Right cardiac atrium (tissue), 5 donors: ENCODE data around the gene OTUD3. TPM values are rescaled to one million over a fixed set of nuclear protein-coding genes. Genes with fewer than 3 reads are reported as not detected.

Experiments
- ATAC-seq, 2 donors: fragments of 200-7000 bp; cut with Tn5 transposase; one replicate each; pipeline versions ENCODE4 v1.8.0 to v1.9.1; 2020; ENCODE audit warnings: moderate library complexity in 2 of 2, mild to moderate bottlenecking in 1 of 2
- DNase-seq, 3 donors: peaks; one replicate each; pipeline ENCODE4 v3.0.0-alpha.2; 2020
- H3K27ac ChIP-seq: one replicate; pipeline ENCODE4 v1.5.1; 2013; ENCODE audit warnings: mild to moderate bottlenecking, low read length, control low read depth, moderate library complexity
- H3K27me3 ChIP-seq: one replicate; pipeline ENCODE4 v1.6.1; 2013; ENCODE audit not compliant: control insufficient read depth, insufficient read depth
- H3K4me1 ChIP-seq: one replicate; pipeline ENCODE4 v1.6.1; 2013; ENCODE audit warnings: low read length; ENCODE audit not compliant: control insufficient read depth, insufficient read depth
- H3K4me3 ChIP-seq: one replicate; pipeline ENCODE4 v1.5.1; 2013; ENCODE audit warnings: low read length, control low read depth
- H3K9me3 ChIP-seq: one replicate; pipeline ENCODE4 v1.6.1; 2013; ENCODE audit warnings: low read length; ENCODE audit not compliant: control insufficient read depth
- WGBS: extraction: QIAGEN DNeasy Blood & Tissue Kit; methylation state at CpG from one replicate; pipeline ENCODE4 v1.1.7; 2013; 5-methylcytosine and 5-hydroxymethylcytosine counted together
- intact Hi-C, 4 donors: fragments of 100-400 bp; cut with DNase I; formaldehyde crosslinking; loops; one replicate each; pipeline versions ENCODE4 v1.11.0 to v1.14.0; 2022 to 2023
- polyA plus RNA-seq: library from polyadenylated mRNA; stranded (reverse); fragments of 200-250 nt; gene quantifications from one replicate; pipeline ENCODE4 v1.2.3, GENCODE V29; 2013
- total RNA-seq, 4 donors: library from RNA; stranded (reverse); fragmentation: NEBNext Ultra II Directional; extraction: Animal tissue kit (Norgen Biotek cat#: 25700); gene quantifications; one replicate each; pipeline ENCODE4 v1.2.1, GENCODE V29; 2021
- donor health status: healthy with polysubstance abuse.
- donor health status: DM: no; HTN: yes; CAD: no.
- donor health status: DM: no; HTN: no; CAD: no.
- donor health status: DM: no; HTN: yes; CAD: no; lungs with severe emphysema.
- donor health status: DM: yes; HTN: yes; CAD: no.

OTUD3 gene
- total and polyA plus RNA-seq, 5 donors = 2.8 to 6.2 (median 4.9) TPM

DNA sequence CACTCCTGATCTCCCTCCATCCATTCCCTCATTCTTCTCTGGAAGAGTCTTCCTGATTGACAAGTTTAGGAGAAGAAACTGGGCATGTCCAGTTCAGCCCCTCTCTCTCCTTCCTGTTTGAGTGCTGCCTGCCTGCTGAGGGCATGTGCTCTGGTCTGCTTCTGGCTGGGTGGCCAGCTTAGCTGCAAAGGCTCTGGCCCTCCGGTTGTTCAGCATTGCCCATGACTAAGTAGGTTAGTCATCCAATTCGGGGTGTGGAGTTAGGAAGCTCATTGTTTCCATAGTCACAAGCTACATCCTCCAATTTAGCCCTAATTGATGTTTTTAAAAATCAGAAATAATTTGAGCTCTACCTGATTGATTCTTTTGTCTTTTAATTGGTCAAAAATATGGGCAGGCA, 66.8 kb downstream of the OTUD3 start:
- Histone ChIP-seq H3K4me1 (no peaks in the 10 kb centered on the region), H3K9me3 (no peaks in the 10 kb centered on the region), H3K27me3 (no peaks in the 10 kb centered on the region), H3K27ac (no peak overlapping the region), H3K4me3 (no peak overlapping the region)
- no peak for DNase-seq
- intact Hi-C loops = no loop called here
- WGBS = 58% methylated on average over 2 of the region's 2 CpGs
- ATAC-seq = peak in 1 of 2 donors; percentile 47

DNA sequence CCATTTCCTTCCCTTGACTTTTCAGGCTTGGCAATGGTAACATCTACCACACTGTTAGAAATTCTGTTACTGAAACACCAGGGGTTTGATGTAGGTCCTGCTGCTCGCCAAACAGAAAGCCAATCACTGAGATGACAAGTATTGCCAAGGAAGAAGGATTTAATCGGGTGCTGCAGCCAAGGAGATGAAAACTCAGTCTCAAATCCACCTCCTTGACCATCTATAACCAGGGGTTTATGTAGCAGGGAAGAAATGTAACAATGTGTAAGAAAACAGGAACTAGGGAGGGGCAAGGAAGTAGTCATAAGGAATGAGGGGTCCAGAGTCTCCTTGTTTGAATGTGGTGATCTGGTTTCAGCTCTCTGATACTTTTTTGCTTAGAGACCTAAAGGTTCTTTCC, 71.9 kb downstream of the OTUD3 start:
- H3K27me3 ChIP-seq = no peaks in the 10 kb centered on the region
- H3K27ac ChIP-seq = no peak overlapping the region
- no peak overlapping the region for H3K4me3 ChIP-seq
- DNase-seq (no peak), ATAC-seq (no peak)
- WGBS = 86% methylated on average over 2 of the region's 2 CpGs
- intact Hi-C loops = no loop called here
- no peaks in the 10 kb centered on the region for H3K4me1 ChIP-seq
- no peaks in the 10 kb centered on the region for H3K9me3 ChIP-seq

DNA sequence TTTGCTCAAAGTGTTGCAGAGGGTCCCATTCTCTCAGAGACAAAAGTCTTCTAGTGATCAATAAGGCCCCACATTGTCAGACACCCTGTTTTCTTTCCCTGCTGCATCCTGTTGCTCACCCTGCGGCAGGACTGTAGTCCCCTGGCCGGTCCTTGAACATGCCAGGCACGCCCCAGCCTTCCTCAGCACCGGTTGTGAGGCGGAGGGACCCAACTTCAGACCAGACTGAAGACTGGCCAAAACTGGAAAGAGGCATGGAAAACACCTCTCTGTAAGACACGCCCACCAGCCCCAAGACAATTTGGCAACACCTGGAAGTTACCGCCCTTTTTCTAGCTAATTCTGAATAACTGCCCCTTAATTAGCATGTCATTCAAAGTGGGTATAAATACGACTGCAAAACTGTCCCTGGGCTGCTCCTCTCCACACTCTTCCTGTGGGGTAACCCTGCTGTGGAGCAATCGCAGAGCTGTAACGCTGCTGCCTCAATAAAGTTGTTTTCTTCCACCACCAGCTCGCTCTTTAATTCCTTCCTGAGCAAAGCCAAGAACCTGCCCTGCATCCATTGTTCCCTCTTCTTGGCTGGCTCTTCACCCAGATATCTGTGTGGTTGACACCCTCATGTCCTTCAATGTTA, 73.5 kb downstream of the OTUD3 start:
- WGBS = 71% methylated on average over 11 of the region's 11 CpGs
- Histone ChIP-seq H3K4me1 (no peaks in the 10 kb centered on the region), H3K4me3 (no peak overlapping the region), H3K9me3 (no peaks in the 10 kb centered on the region), H3K27me3 (no peaks in the 10 kb centered on the region), H3K27ac (no peak overlapping the region)
- ATAC-seq (no peak), DNase-seq (no peak)
- intact Hi-C loops = no loop called here

DNA sequence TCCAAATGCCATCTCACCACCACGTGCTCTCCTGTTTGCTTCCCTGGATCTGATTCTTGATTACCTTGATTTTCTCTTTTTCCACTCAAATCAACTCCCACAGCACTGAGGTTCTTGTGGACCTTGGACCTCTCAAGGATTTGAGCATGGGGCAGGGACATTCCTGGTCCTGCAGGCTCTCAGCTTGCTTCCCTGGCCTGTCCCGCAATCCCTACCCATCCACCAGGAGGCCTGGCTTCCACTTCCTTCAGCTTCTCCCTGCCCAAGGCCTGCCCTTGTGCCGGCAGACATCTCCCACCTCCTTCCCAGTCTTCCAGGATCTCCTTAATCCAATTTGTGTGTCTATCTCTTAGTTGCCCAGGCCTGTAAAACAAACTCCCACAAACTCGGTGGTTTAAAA, 75.6 kb downstream of the OTUD3 start:
- WGBS = 68% methylated on average over 4 of the region's 4 CpGs
- Histone ChIP-seq H3K4me1 (no peaks in the 10 kb centered on the region), H3K27ac (no peak overlapping the region), H3K4me3 (no peak overlapping the region), H3K9me3 (no peaks in the 10 kb centered on the region), H3K27me3 (no peaks in the 10 kb centered on the region)
- ATAC-seq (no peak), DNase-seq (no peak)
- intact Hi-C loops = no loop called here

DNA sequence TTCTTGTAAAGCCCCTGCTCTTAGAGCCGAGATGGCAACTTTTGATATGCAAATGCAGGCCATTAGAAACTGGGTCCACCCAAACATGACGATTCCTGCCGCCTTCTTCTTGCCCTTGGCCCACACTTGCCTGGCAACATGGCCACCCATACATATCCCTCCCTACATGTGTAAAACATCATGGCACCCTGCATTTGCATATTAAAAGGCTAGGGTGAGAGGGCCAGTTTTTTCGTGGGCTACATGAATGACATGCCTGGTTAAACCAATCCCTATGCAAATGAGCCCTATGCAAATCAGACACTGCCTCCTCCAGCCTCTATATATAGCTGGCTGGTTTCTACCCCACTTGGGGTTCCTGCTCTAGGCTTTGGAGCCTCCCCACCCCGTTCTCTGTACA, 78.4 kb downstream of the OTUD3 start:
- 58% methylated on average over 5 of the region's 5 CpGs for WGBS
- Histone ChIP-seq H3K4me3 (no peak overlapping the region), H3K9me3 (no peaks in the 10 kb centered on the region), H3K27ac (no peak overlapping the region), H3K27me3 (no peaks in the 10 kb centered on the region), H3K4me1 (no peaks in the 10 kb centered on the region)
- no peak for DNase-seq
- ATAC-seq = no peak
- intact Hi-C loops = no loop called here

Other genes with a start within 250 kb of the OTUD3 start
- 10 to 100 TPM; 40.7 to 64.8 (median 46.1) TPM for gene NBL1, start 238.1 kb upstream of the OTUD3 start, total RNA-seq
- gene NBL1, start 238.1 kb upstream of the OTUD3 start, polyA plus RNA-seq = 45.7 TPM
- gene HTR6, start 217.5 kb upstream of the OTUD3 start, total RNA-seq = not detected
- gene HTR6, start 217.5 kb upstream of the OTUD3 start, polyA plus RNA-seq = not detected
- gene TMCO4, start 82.5 kb upstream of the OTUD3 start, total RNA-seq = 10 to 100 TPM; 10.4 to 11.5 (median 11.0) TPM
- 8.4 TPM for gene TMCO4, start 82.5 kb upstream of the OTUD3 start, polyA plus RNA-seq
- not detected for gene RNF186, start 67.1 kb upstream of the OTUD3 start, total RNA-seq
- not detected for gene RNF186, start 67.1 kb upstream of the OTUD3 start, polyA plus RNA-seq
- not detected for gene PLA2G2E, start 41.2 kb downstream of the OTUD3 start, total RNA-seq
- not detected for gene PLA2G2E, start 41.2 kb downstream of the OTUD3 start, polyA plus RNA-seq
- 100 to 1,000 TPM; 134 to 996 (median 625) TPM for gene PLA2G2A, start 97.2 kb downstream of the OTUD3 start, total RNA-seq
- gene PLA2G2A, start 97.2 kb downstream of the OTUD3 start, polyA plus RNA-seq = 1,085 TPM
- gene PLA2G5, start 187.8 kb downstream of the OTUD3 start, total RNA-seq = 100 to 1,000 TPM in 2 of 4 donors, 10 to 100 TPM in 2; 91.6 to 122 (median 101) TPM
- 165 TPM for gene PLA2G5, start 187.8 kb downstream of the OTUD3 start, polyA plus RNA-seq
- not detected for gene PLA2G2D, start 237.1 kb downstream of the OTUD3 start, total RNA-seq
- gene PLA2G2D, start 237.1 kb downstream of the OTUD3 start, polyA plus RNA-seq = not detected